OCI-LY1 (cell line): Measurements from ENCODE around the gene IQGAP2.

Source experiments
- H2AFZ ChIP-seq: fragments of 200-600 bp; sonication (generic), shearing (Covaris generic); 2 replicates; pipeline ENCODE4 v1.6.0; 2014; ENCODE audit warnings: antibody characterized with exemption, mild to moderate bottlenecking, low read length
- H3F3A ChIP-seq: fragments of 200-600 bp; sonication (generic), shearing (Covaris generic); 2 replicates; pipeline ENCODE4 v1.6.0; 2014; ENCODE audit warnings: mild to moderate bottlenecking, antibody characterized with exemption, low read length, moderate library complexity; ENCODE audit not compliant: insufficient read depth
- H3K27ac ChIP-seq: fragments of 200-600 bp; sonication (generic); 2 replicates; pipeline ENCODE4 v1.5.1; 2014; ENCODE audit warnings: low read length, mixed run types, mild to moderate bottlenecking, low read depth; ENCODE audit not compliant: poor library complexity, severe bottlenecking
- H3K27me3 ChIP-seq: fragments of 200-600 bp; sonication (generic); 2 replicates; pipeline ENCODE4 v1.6.0; 2014; ENCODE audit warnings: antibody characterized with exemption, mild to moderate bottlenecking, low read length, moderate library complexity; ENCODE audit not compliant: insufficient read depth
- H3K36me3 ChIP-seq: fragments of 200-600 bp; sonication (generic); 2 replicates; pipeline ENCODE4 v1.6.1; 2014; ENCODE audit warnings: mild to moderate bottlenecking, antibody characterized with exemption, low read length, moderate library complexity, mixed read lengths; ENCODE audit not compliant: insufficient read depth
- H3K4me1 ChIP-seq: fragments of 200-600 bp; sonication (generic); 2 replicates; pipeline ENCODE4 v1.5.1; 2014; ENCODE audit warnings: mild to moderate bottlenecking, low read length, moderate library complexity; ENCODE audit not compliant: insufficient read depth, severe bottlenecking
- H3K4me2 ChIP-seq: fragments of 200-600 bp; sonication (generic), shearing (Covaris generic); 2 replicates; pipeline ENCODE4 v1.6.1; 2014; ENCODE audit warnings: low read length
- H3K4me3 ChIP-seq: fragments of 200-600 bp; sonication (generic); 2 replicates; pipeline ENCODE4 v1.5.1; 2014; ENCODE audit warnings: low read length, low read depth, mild to moderate bottlenecking, mixed read lengths; ENCODE audit not compliant: poor library complexity, severe bottlenecking
- H3K79me2 ChIP-seq: fragments of 200-600 bp; shearing (Covaris generic); 2 replicates; pipeline ENCODE4 v1.6.1; 2016; ENCODE audit warnings: mixed run types, low read length, mixed read lengths; ENCODE audit not compliant: insufficient read depth
- H3K9ac ChIP-seq: fragments of 200-600 bp; sonication (generic), shearing (Covaris generic); 2 replicates; pipeline ENCODE4 v1.6.1; 2014; ENCODE audit warnings: mild to moderate bottlenecking, low read length, mixed read lengths
- H3K9me2 ChIP-seq: fragments of 200-600 bp; sonication (generic), shearing (Covaris generic); 2 replicates; pipeline ENCODE4 v1.6.1; 2014; ENCODE audit warnings: low read depth, mild to moderate bottlenecking, low read length, mixed read lengths
- H3K9me3 ChIP-seq: fragments of 200-600 bp; shearing (Covaris generic); 2 replicates; pipeline ENCODE4 v1.6.1; 2014; ENCODE audit warnings: low read length, mixed read lengths
- H4K20me1 ChIP-seq: fragments of 200-600 bp; sonication (generic), shearing (Covaris generic); 2 replicates; pipeline ENCODE4 v1.6.0; 2016; ENCODE audit warnings: mild to moderate bottlenecking, low read length; ENCODE audit not compliant: insufficient read depth
- EZH2 ChIP-seq: fragments of 200-600 bp; sonication (generic), shearing (Covaris generic); IDR thresholded peaks from 2 replicates; pipeline ENCODE4 v1.8.0; 2017; ENCODE audit warnings: borderline replicate concordance, mixed run types, mild to moderate bottlenecking, antibody characterized with exemption, low read length, moderate library complexity, mixed read lengths
- TF ChIP-seq, protein P1 (sequence below): fragments of 200-600 bp; sonication (generic), shearing (Covaris generic); IDR thresholded peaks from 2 replicates; pipeline ENCODE4 v1.5.1; 2017; ENCODE audit warnings: mild to moderate bottlenecking, antibody characterized with exemption, low read length, moderate library complexity, mixed read lengths

IQGAP2 gene

DNA sequence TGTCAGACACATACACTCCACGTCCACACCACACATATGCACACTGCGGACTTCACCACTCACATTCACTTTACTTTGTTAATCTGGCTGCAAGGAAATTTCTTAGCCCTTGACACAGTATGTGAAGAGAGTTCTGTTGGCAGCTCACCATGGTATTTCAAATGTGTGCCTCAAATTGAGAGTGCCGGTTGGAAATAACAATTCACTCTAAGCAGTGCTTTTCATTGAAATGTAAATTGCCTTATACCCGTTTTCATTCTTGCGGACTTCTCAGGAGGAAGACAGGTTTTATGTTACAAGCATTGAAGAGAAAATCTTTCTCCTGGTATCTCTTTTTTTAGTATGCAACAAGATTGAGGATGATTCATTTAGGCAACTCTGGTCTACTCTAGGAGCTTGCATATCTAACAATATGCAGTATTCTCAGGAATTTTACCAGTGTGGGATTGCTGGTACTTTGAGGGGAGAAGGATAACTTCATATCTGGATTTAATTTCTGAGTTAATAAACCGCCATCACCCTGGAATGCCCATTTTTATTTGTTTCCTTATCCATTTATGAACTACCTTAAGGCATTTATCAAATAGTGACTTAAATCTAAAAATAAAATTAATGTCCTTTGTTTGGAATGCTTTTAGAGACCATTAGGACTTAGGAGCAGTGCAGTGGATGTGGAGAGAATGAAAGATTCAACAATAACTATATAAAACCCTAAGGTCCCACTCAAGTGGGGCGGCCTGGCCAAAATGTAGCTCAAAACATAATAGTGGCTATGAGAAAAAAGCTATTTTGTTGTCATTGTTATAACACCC, 87.0 kb downstream of the IQGAP2 start:
- Histone ChIP-seq H3K4me2 (no peak overlapping the region), H3K27ac (no peak overlapping the region), H4K20me1 (no peaks in the 10 kb centered on the region), H3K79me2 (no peaks in the 10 kb centered on the region), H2AFZ (no peak overlapping the region), H3K9ac (no peak overlapping the region), H3F3A (no peaks in the 10 kb centered on the region), H3K9me3 (no peaks in the 10 kb centered on the region), H3K4me3 (no peak overlapping the region), H3K36me3 (no peaks in the 10 kb centered on the region), H3K27me3 (no peaks in the 10 kb centered on the region), H3K4me1 (no peaks in the 10 kb centered on the region), H3K9me2 (no peaks in the 10 kb centered on the region)
- TF ChIP-seq EZH2, result no peak
- TF ChIP-seq, protein P1, sequence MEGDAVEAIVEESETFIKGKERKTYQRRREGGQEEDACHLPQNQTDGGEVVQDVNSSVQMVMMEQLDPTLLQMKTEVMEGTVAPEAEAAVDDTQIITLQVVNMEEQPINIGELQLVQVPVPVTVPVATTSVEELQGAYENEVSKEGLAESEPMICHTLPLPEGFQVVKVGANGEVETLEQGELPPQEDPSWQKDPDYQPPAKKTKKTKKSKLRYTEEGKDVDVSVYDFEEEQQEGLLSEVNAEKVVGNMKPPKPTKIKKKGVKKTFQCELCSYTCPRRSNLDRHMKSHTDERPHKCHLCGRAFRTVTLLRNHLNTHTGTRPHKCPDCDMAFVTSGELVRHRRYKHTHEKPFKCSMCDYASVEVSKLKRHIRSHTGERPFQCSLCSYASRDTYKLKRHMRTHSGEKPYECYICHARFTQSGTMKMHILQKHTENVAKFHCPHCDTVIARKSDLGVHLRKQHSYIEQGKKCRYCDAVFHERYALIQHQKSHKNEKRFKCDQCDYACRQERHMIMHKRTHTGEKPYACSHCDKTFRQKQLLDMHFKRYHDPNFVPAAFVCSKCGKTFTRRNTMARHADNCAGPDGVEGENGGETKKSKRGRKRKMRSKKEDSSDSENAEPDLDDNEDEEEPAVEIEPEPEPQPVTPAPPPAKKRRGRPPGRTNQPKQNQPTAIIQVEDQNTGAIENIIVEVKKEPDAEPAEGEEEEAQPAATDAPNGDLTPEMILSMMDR, result no peak

DNA sequence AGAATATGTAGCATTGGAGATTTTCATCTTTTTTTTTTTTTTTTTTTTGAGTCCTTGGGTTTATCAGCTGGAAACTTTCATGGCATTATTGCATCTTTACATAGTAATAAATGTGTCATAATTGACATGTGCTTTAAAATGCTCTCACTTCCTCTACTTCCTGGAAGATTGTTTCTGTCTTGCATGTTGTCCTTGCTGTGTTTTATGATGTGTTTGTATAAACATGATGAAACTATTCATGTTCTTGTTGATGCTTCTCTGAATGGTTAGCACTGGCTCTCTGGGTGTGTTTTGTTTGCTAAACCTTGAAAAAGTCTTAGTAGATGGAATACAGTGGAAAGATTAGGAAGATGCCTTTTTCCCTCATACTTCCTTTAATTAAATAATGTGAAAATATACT, 87.9 kb downstream of the IQGAP2 start:
- no peaks in the 10 kb centered on the region for H3K9me3 ChIP-seq
- no peaks in the 10 kb centered on the region for H3K9me2 ChIP-seq
- no peak overlapping the region for H3K4me2 ChIP-seq
- no peaks in the 10 kb centered on the region for H3K27me3 ChIP-seq
- H4K20me1 ChIP-seq, result no peaks in the 10 kb centered on the region
- H3K79me2 ChIP-seq, result no peaks in the 10 kb centered on the region
- no peak overlapping the region for H2AFZ ChIP-seq
- H3K9ac ChIP-seq, result no peak overlapping the region
- H3K4me1 ChIP-seq, result no peaks in the 10 kb centered on the region
- H3K4me3 ChIP-seq, result no peak overlapping the region
- H3K36me3 ChIP-seq, result no peaks in the 10 kb centered on the region
- TF ChIP-seq, protein P1, result no peak
- TF ChIP-seq EZH2, result no peak
- H3K27ac ChIP-seq, result no peak overlapping the region
- H3F3A ChIP-seq, result no peaks in the 10 kb centered on the region

- Histone ChIP-seq H2AFZ (no peak overlapping the region), H3K27me3 (no peaks in the 10 kb centered on the region), H3K79me2 (no peaks in the 10 kb centered on the region), H3K4me1 (no peaks in the 10 kb centered on the region), H3K9ac (no peak overlapping the region), H3K27ac (no peak overlapping the region), H3K36me3 (no peaks in the 10 kb centered on the region), H3K4me2 (no peak overlapping the region), H3K9me2 (no peaks in the 10 kb centered on the region), H3F3A (no peaks in the 10 kb centered on the region), H3K9me3 (no peaks in the 10 kb centered on the region), H4K20me1 (no peaks in the 10 kb centered on the region), H3K4me3 (no peak overlapping the region)
- TF ChIP-seq, protein P1, result no peak
- no peak for TF ChIP-seq EZH2
Observed at GRCh38 chr5:76492819-76493189, 89.7 kb downstream of the IQGAP2 start.
